A549 (cell line): ENCODE measurements around the gene TRMT2B.
"Not testable (repeated sequence)": the region's sequence is repeated elsewhere in the genome, so short reads cannot be mapped to it uniquely, and the experiment has no call there.

Source experiments
- EP300 ChIP-seq, 2 experiments: fragments of >200 bp; sonication (Bioruptor Twin); formaldehyde crosslinking; IDR thresholded peaks; 2 replicates in 1 of 2; 3 replicates in 1 of 2; pipeline ENCODE4 v1.6.1; 2016 to 2017
- MAFK ChIP-seq: fragments of 450-650 bp; IDR thresholded peaks from 2 replicates; pipeline ENCODE4 v1.6.1; 2014; ENCODE audit not compliant: partially characterized antibody
- POLR2A ChIP-seq: IDR thresholded peaks from 2 replicates; pipeline ENCODE4 v1.6.1; 2012; ENCODE audit warnings: mild to moderate bottlenecking, low read length
- RAD21 ChIP-seq, 2 experiments: fragments of >200 bp in 1 of 2; sonication (Bioruptor Twin) in 1 of 2; formaldehyde crosslinking in 1 of 2; IDR thresholded peaks in 1 of 2; conservative IDR thresholded peaks in 1 of 2; 2 replicates in 1 of 2; 3 replicates in 1 of 2; pipeline ENCODE4 v1.6.1; 2012 to 2018; ENCODE audit warnings: inconsistent platforms in 1 of 2
- REST ChIP-seq: fragments of 200-600 bp; sonication (generic); IDR thresholded peaks from 2 replicates; pipeline ENCODE4 v1.6.1; 2016; ENCODE audit warnings: antibody characterized with exemption, mild to moderate bottlenecking, moderate library complexity
- SMC3 ChIP-seq: fragments of >200 bp; sonication (Bioruptor Twin); formaldehyde crosslinking; IDR thresholded peaks from 3 replicates; pipeline ENCODE4 v1.6.1; 2018; ENCODE audit warnings: inconsistent platforms
- TF ChIP-seq, protein P1 (sequence below): fragments of >200 bp; sonication (Bioruptor Twin); formaldehyde crosslinking; IDR thresholded peaks from 3 replicates; pipeline ENCODE4 v1.5.1; 2016

- not testable (repeated sequence) for TF ChIP-seq POLR2A; SMC3; EP300 (IDR thresholded peaks at IDR 0.05); MAFK; RAD21 (conservative IDR thresholded peaks at IDR 0.05 in 1 of 2, IDR thresholded peaks at IDR 0.05 in 1 of 2); REST
- TF ChIP-seq, protein P1, sequence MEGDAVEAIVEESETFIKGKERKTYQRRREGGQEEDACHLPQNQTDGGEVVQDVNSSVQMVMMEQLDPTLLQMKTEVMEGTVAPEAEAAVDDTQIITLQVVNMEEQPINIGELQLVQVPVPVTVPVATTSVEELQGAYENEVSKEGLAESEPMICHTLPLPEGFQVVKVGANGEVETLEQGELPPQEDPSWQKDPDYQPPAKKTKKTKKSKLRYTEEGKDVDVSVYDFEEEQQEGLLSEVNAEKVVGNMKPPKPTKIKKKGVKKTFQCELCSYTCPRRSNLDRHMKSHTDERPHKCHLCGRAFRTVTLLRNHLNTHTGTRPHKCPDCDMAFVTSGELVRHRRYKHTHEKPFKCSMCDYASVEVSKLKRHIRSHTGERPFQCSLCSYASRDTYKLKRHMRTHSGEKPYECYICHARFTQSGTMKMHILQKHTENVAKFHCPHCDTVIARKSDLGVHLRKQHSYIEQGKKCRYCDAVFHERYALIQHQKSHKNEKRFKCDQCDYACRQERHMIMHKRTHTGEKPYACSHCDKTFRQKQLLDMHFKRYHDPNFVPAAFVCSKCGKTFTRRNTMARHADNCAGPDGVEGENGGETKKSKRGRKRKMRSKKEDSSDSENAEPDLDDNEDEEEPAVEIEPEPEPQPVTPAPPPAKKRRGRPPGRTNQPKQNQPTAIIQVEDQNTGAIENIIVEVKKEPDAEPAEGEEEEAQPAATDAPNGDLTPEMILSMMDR, result not testable (repeated sequence)
Measured at GRCh38 chrX:100981498-100981845, 70.4 kb downstream of the TRMT2B start.
